ENCODE data around the gene ANKRD20A1.
"Not testable (repeated sequence)": the region's sequence is repeated elsewhere in the genome, so short reads cannot be mapped to it uniquely, and the experiment has no call there.

ANKRD20A1 gene

GRCh38 chr9:67858871-67859270 lies at the start of gene ANKRD20A1:
ANKRD20A1 (plus strand) TSS chr9:67858931; CDS start chr9:67859427, 496 bp downstream.
- not testable (repeated sequence) for H3K36me3 ChIP-seq (ENCODE audit: control insufficient read depth in 1 of 2, insufficient read depth in 2 of 2, low read length in 2 of 2); H3K27ac ChIP-seq (ENCODE audit: low read depth, low read length); H3K9ac ChIP-seq (ENCODE audit: low read depth in 1 of 2, low read length in 2 of 2); H3K4me1 ChIP-seq (ENCODE audit: control insufficient read depth in 1 of 2, insufficient read depth in 2 of 2, low read length in 2 of 2); H3K27me3 ChIP-seq (ENCODE audit: control insufficient read depth in 1 of 2, insufficient read depth in 2 of 2, low read length in 2 of 2); H3K9me3 ChIP-seq (ENCODE audit: control insufficient read depth in 1 of 2, low read length in 2 of 2); H3K4me3 ChIP-seq (ENCODE audit: low read depth in 1 of 2, low read length in 2 of 2)

- not testable (repeated sequence) for H3K27ac ChIP-seq (ENCODE audit: low read depth, low read length); H3K4me1 ChIP-seq (ENCODE audit: control insufficient read depth in 1 of 2, insufficient read depth in 2 of 2, low read length in 2 of 2); H3K36me3 ChIP-seq (ENCODE audit: control insufficient read depth in 1 of 2, insufficient read depth in 2 of 2, low read length in 2 of 2); H3K4me3 ChIP-seq (ENCODE audit: low read depth in 1 of 2, low read length in 2 of 2); H3K9ac ChIP-seq (ENCODE audit: low read depth in 1 of 2, low read length in 2 of 2); H3K27me3 ChIP-seq (ENCODE audit: control insufficient read depth in 1 of 2, insufficient read depth in 2 of 2, low read length in 2 of 2); H3K9me3 ChIP-seq (ENCODE audit: control insufficient read depth in 1 of 2, low read length in 2 of 2)
Observed at GRCh38 chr9:67832088-67832487, 26.6 kb upstream of the ANKRD20A1 start.

Measured in duodenal mucosa (tissue), 2 donors.